Measurements from ENCODE around the gene SPATC1L.

Gene SPATC1L

DNA sequence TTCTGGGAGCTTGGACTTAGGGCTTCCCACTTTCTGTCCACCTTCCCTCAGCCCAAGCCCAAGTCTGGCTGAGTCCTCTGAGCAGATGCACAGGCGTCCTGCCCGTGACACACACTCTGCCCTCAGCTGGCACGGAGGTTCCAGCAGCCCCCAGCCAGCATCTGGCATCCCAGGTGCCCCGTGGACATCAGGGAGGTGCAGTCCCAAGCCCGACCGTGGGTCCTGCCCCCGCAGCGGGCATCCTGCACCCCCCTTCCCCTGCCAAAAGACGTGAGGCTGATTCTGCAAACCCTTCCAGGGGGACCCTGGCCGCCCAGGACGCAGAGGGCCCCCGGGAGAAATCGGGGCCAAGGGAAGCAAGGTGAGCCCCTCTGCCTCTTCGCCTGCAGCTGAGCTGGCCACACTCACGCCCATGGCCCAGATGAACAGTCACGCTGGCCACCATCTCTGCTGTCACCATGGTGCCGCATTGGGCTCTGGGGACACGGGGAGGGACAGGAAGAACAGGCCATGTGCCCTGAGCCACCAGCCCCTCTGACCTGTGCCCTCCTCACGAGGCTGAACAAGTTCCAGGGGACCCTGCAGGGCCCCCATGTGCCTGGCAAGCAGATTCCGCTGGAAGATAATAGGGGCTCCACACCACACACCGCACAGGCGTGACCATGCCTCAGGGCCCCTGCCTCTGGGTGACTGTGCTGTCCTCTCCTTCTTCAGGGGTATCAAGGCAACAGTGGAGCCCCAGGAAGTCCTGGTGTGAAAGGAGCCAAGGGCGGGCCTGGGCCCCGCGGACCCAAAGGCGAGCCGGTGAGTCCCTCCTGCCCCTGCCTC is 65.7 kb downstream of the SPATC1L start:
- DNase-seq = no peak

DNA sequence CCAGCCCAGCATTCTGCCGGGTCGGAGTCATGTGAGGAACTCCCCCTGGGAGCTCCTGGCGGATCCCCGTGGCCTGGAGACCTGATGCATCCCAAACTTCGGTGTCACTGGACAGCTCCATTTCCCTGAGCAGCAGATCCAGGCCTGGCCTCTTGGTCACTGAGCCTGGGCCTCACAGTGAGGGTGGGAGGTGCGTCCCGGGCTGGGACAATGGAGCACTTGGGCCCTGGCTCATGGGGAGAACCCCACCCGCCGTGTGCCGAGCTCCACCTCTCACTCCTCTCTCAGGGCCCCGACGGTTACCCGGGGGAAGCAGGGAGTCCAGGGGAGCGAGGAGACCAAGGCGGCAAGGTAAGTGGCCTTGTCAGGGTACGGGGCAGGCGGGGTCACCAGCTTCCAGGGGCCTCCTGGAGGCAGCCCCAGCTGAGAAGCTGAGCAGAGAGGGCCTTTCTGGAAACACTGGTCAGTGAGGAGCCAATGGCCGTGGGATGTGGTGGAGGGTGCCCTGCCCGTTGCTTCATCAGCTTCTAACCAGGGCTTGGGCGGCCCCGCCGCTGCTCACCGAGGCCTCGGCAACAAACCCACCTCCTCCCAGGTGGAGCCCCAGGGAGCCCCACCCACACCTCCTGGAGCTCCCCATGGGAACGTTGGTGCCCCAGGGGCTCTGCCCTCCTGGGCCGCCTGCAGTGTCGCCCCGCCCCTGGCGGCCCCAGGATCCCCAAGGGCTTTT is 66.5 kb downstream of the SPATC1L start:
- DNase-seq = no peak

DNA sequence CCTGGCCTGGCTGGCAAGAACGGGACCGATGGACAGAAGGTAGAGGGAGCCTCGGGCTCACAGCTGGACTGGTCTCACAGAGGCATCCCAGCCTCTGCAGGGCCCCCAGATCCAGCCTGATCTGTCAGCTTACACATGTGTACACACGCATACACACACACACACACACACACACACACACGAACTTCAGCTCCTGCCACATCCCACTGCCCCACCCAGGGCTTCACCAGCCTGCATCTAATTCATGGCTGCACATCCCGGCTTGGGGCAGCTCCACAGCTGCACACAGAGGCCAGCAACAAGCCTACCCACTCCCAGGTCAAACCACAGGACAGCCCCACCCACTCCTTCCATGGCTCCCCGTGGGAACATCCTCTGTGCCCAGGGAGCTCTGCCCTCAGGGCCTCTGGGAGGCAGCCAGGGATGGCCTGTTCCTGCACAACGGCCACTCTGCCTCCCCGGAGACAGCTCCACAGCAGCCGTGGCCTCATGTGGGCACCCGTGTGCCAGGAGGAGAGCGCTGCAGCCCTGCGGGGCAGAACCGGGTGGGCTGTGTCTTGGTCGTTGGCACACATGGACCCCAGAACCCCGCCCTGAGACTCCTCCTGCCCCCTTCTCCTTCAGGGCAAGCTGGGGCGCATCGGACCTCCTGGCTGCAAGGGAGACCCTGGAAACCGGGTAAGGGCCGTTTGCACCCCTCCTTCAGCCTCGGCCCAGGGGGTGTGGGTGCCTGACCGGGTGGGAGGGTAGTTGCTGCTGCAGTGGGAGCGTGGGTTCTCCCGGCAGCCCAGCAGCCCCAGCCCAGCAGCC is 67.3 kb downstream of the SPATC1L start:
- no peak for DNase-seq

DNA sequence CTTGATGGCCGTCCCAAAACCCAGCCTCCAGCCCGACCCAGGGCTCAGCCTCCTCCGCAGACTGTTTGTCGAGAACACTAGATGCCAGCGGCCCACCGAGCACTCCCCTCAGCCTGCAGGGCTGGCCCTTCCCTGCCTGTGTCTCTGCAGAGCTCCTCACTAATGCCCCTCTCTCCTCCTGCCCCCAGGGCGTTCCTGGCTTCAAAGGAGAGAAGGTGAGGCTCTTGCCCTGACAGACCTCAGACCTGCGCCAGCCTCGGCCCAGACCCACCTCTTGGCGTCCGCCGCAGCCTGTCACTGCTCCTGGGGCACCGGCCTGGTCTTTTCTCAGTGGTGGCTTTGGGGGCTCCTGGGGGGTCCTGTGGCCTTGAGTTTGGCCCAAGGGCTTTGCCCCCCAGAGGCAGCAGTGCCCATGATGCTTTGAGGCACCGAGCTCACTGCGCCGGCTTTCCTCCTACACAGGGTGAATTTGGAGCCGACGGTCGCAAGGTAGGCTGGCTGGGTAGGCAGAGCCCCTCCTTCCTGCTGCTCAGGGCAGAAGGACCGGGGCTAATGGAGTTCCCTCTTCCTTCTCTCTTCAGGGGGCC is 68.0 kb downstream of the SPATC1L start:
- DNase-seq = no peak

DNA sequence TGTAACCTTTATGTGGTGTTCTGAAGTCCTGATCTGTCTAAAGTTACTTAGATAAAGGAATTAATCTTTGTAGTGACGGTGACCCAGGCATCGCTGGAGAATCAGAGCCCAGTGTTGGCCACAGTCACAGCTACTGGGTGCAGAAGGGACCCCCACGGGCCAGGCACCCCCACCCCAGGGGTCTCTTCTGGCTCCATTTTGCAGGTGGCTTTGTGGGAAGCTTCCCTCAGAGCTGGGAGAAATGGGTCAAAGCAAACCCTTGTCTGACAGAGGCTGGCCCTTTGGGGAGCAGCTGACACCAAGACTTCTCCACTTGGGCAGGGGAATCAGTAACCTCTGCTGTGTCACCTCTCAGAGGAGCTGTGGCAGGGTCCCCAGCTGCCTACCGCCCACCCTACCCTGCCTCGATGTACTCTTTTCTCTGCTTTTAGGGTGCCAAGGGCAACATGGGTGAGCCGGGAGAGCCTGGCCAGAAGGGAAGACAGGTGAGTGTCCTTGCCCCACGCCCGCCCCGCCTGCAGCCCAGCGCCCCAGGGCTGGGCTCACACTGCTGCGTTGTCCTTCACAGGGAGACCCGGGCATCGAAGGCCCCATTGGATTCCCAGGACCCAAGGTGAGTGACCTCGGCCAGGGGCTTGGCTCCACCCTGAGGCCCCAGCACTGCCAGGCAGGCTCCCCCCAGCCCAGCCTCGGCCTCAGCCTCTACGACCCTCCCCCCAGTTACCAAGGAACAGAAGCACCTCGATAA is 68.6 kb downstream of the SPATC1L start:
- DNase-seq = no peak

DNA sequence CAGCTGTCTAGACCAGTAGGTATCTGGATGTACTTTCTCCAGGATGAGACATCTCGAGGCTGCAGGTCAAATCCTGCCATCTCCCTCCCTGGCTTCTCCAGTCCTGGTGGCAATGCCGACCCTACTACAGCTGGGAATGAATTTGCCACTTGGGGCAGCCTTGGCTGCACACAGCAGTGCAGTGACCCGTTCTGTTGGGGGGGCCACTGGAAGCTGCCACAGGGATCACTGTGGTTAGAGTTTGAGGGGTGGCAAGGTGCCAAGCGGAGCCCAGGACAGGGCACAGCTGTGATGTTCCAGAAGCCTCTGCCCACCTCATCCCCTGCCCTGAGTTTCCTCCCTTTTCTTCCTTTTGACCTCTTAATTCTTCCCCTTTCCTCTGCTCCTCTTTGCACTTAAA is 69.3 kb downstream of the SPATC1L start:
- no peak for DNase-seq

DNA sequence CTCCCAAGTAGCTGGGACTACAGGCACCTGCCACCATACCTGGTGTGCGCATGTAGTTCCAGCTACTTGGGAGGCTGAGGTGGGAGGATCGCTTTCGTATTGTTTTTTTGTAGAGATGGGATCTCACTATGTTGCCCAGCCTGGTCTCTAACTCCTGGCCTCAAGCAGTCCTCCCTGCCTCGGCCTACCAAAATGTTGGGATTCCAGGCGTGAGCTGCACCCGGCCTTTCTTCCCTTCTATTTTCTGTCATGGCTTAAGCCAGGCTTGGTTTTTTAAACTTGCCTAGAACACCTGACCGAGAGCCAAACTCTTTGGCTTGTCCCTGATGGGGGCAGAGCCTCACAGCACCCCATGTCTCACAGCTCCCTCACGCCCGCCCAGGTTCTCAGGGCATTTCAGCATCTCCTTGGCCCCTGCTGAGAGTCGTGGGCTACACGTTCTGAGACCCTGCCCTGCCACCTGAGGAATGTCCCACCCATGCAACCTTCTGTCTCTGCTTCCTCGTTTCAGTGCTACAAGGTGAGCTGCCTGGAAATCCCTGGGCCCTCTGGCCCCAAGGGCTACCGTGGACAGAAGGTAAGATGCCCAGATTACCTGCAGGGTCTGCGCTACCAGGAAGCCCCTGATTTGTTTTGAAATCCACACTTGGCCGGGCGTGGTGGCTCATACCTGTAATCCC is 70.6 kb downstream of the SPATC1L start:
- no peak for DNase-seq

DNA sequence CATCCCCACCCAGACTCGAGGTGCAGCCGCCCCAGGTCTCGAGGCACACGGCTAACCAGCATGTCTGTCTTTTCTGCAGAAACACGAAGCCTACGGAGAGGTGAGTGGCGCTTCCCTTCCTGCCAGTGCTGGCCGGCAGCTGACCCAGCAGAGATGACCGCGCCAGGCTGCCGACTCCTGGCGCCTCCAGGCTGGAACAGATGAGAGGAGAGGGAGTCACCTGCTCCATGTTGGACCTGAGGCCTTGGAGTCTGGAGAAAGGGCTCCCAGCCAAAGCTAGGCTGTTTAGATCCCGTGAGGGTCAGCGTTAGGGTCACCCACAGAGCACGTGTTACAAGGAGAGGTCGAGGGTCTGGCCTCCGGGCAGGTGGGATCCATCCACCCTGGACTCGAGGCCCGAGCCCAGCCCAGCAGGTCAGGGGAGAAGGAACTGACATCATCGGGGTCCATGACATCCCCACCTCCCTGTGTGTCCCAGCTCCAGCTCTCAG is 71.5 kb downstream of the SPATC1L start:
- DNase-seq = no peak

DNA sequence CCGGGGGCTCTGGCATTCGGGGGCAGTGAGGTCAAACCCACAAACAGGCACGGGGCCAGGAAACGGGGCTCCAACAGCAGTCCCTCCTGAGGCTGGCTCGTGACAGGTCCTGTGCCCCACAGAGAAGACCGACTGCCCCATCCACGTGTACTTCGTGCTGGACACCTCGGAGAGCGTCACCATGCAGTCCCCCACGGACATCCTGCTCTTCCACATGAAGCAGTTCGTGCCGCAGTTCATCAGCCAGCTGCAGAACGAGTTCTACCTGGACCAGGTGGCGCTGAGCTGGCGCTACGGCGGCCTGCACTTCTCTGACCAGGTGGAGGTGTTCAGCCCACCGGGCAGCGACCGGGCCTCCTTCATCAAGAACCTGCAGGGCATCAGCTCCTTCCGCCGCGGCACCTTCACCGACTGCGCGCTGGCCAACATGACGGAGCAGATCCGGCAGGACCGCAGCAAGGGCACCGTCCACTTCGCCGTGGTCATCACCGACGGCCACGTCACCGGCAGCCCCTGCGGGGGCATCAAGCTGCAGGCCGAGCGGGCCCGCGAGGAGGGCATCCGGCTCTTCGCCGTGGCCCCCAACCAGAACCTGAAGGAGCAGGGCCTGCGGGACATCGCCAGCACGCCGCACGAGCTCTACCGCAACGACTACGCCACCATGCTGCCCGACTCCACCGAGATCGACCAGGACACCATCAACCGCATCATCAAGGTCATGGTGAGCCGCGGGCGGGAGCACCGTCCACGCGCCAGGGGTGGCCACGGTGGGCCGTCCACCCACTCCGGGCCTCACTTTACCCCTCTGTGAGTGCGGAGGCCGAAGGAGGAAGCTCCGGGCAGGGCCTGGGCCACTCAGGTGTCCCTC is 72.2 kb downstream of the SPATC1L start:
- DNase-seq = no peak

DNA sequence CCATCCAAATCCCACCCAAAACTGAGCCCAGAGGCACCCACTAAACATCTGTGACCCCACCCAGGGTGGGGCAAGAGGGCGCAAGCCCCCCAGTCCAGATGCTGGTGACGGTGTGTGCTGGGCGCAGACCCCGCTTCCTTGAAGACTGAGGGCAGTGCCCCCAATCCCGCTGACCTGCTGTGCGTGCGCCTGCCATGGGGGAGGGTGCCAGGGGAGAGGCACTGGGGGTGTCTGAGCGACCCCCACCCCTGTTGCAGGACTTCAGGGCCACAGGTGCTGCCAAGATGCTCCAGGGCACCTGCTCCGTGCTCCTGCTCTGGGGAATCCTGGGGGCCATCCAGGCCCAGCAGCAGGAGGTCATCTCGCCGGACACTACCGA is 73.1 kb downstream of the SPATC1L start:
- no peak for DNase-seq

All from NCI-H1105 (cell line).